GM23338 (cell line): ENCODE data around the gene FZD4. TPM values are rescaled to one million over a fixed set of nuclear protein-coding genes. Genes with fewer than 3 reads are reported as not detected.

Experiments used
- ATAC-seq: fragments of 200-7000 bp; cut with Tn5 transposase; 3 replicates; pipeline ENCODE4 v1.9.1; 2020
- DNase-seq: peaks from one replicate; pipeline ENCODE4 v3.0.0-alpha.2; 2015; ENCODE audit warnings: low spot score
- H2AFZ ChIP-seq: fragments of 200-600 bp; sonication (generic); 2 replicates; pipeline ENCODE4 v1.8.0; 2016; ENCODE audit warnings: antibody characterized with exemption, mild to moderate bottlenecking, moderate library complexity
- H3F3A ChIP-seq: fragments of 200-600 bp; sonication (generic); replicated peaks from 2 replicates; pipeline ENCODE4 v1.8.0; 2017; ENCODE audit warnings: antibody characterized with exemption, mixed run types, low read depth
- H3K27ac ChIP-seq: fragments of 200-600 bp; sonication (generic); 2 replicates; pipeline ENCODE4 v1.6.1; 2016; ENCODE audit warnings: low read depth
- H3K27me3 ChIP-seq: fragments of 200-600 bp; sonication (generic); 2 replicates; pipeline ENCODE4 v1.8.0; 2016; ENCODE audit warnings: mild to moderate bottlenecking, mixed run types, moderate library complexity; ENCODE audit not compliant: insufficient read depth
- H3K36me3 ChIP-seq: fragments of 200-600 bp; sonication (generic); 2 replicates; pipeline ENCODE4 v1.8.0; 2016; ENCODE audit warnings: mild to moderate bottlenecking; ENCODE audit not compliant: insufficient read depth
- H3K4me1 ChIP-seq: fragments of 200-600 bp; sonication (generic); 2 replicates; pipeline ENCODE4 v1.8.0; 2016; ENCODE audit warnings: mild to moderate bottlenecking, moderate library complexity; ENCODE audit not compliant: insufficient read depth
- H3K4me2 ChIP-seq: fragments of 200-600 bp; sonication (generic); 2 replicates; pipeline ENCODE4 v1.7.1; 2017; ENCODE audit warnings: mixed run types
- H3K4me3 ChIP-seq: fragments of 200-600 bp; sonication (generic); 2 replicates; pipeline ENCODE4 v1.6.1; 2016; ENCODE audit warnings: mixed run types
- H3K79me2 ChIP-seq: fragments of 200-600 bp; sonication (generic); replicated peaks from 2 replicates; pipeline ENCODE4 v1.8.0; 2017; ENCODE audit warnings: mild to moderate bottlenecking; ENCODE audit not compliant: insufficient read depth
- H3K9me2 ChIP-seq: fragments of 200-600 bp; sonication (generic); 2 replicates; pipeline ENCODE4 v1.8.0; 2017; ENCODE audit not compliant: insufficient read depth
- H4K20me1 ChIP-seq: fragments of 200-600 bp; sonication (generic); replicated peaks from 2 replicates; pipeline ENCODE4 v1.8.0; 2017; ENCODE audit warnings: mild to moderate bottlenecking; ENCODE audit not compliant: insufficient read depth
- H3K27ac Mint-ChIP-seq: 2 replicates; pipeline ENCODE4 v1.8.0; 2020; ENCODE audit warnings: inconsistent platforms, mild to moderate bottlenecking, moderate library complexity, mixed read lengths
- H3K27me3 Mint-ChIP-seq: 3 replicates; pipeline ENCODE4 v1.8.0; 2022; ENCODE audit warnings: low read depth, mild to moderate bottlenecking, moderate library complexity, mixed read lengths, inconsistent platforms; ENCODE audit not compliant: insufficient read depth, poor library complexity
- H3K36me3 Mint-ChIP-seq: 3 replicates; pipeline ENCODE4 v1.8.0; 2021; ENCODE audit warnings: low read depth, mild to moderate bottlenecking, inconsistent platforms, moderate library complexity, mixed read lengths
- H3K4me1 Mint-ChIP-seq: 3 replicates; pipeline ENCODE4 v1.8.0; 2020; ENCODE audit warnings: mild to moderate bottlenecking, inconsistent platforms, mixed read lengths
- H3K4me3 Mint-ChIP-seq: 3 replicates; pipeline ENCODE4 v1.8.0; 2021; ENCODE audit warnings: moderate library complexity, mild to moderate bottlenecking, inconsistent platforms, mixed read lengths
- H3K9me3 Mint-ChIP-seq: 3 replicates; pipeline ENCODE4 v1.8.0; 2020; ENCODE audit warnings: moderate library complexity, mild to moderate bottlenecking, inconsistent platforms, mixed read lengths
- CREB1 ChIP-seq: fragments of 250-450 bp; sonication (Bioruptor Pico); IDR thresholded peaks from 2 replicates; pipeline ENCODE4 v1.5.0; 2020; ENCODE audit warnings: low read depth, mild to moderate bottlenecking, moderate library complexity
- CTCF ChIP-seq, 2 experiments: fragments of 200-600 bp in 1 of 2; sonication (generic) in 1 of 2; conservative IDR thresholded peaks; 2 replicates each; pipeline versions ENCODE4 v1.5.1 to v1.6.1; 2016 to 2017; ENCODE audit warnings: antibody characterized with exemption in 2 of 2, low read depth in 2 of 2, mild to moderate bottlenecking in 2 of 2, moderate library complexity in 1 of 2
- ETS1 ChIP-seq: IDR thresholded peaks from 2 replicates; pipeline ENCODE4 v1.6.1; 2016; ENCODE audit warnings: antibody characterized with exemption
- EZH2 ChIP-seq: fragments of 200-600 bp; sonication (generic); IDR thresholded peaks from one replicate; pipeline ENCODE4 v1.8.0; 2017; ENCODE audit warnings: antibody characterized with exemption, mild to moderate bottlenecking, low read depth; ENCODE audit not compliant: unreplicated experiment
- EZH2phosphoT487 ChIP-seq: fragments of 200-600 bp; sonication (generic); IDR thresholded peaks from one replicate; pipeline ENCODE4 v1.8.1; 2018; ENCODE audit warnings: antibody characterized with exemption; ENCODE audit not compliant: unreplicated experiment
- JUNB ChIP-seq: IDR thresholded peaks from one replicate; pipeline ENCODE4 v1.6.1; 2016; ENCODE audit warnings: antibody characterized with exemption; ENCODE audit not compliant: unreplicated experiment
- POLR2AphosphoS5 ChIP-seq: IDR thresholded peaks from 2 replicates; pipeline ENCODE4 v1.6.1; 2016; ENCODE audit warnings: antibody characterized with exemption, low read depth
- STAT1 ChIP-seq: IDR thresholded peaks from one replicate; pipeline ENCODE4 v1.6.1; 2016; ENCODE audit warnings: antibody characterized with exemption; ENCODE audit not compliant: unreplicated experiment
- ZNF114 ChIP-seq: fragments of 250-450 bp; sonication (Bioruptor Pico); IDR thresholded peaks from 2 replicates; pipeline ENCODE4 v1.5.0; 2020; ENCODE audit warnings: mild to moderate bottlenecking, moderate library complexity
- ZNF331 ChIP-seq: fragments of 250-450 bp; sonication (Bioruptor Pico); IDR thresholded peaks from 2 replicates; pipeline ENCODE4 v1.5.0; 2020; ENCODE audit warnings: low read depth, mild to moderate bottlenecking, moderate library complexity
- ZNF462 ChIP-seq: fragments of 250-450 bp; sonication (Bioruptor Pico); IDR thresholded peaks from 2 replicates; pipeline ENCODE4 v1.5.0; 2020; ENCODE audit warnings: mild to moderate bottlenecking, moderate library complexity
- polyA plus RNA-seq: library from polyadenylated mRNA; unstranded; fragments of >200 nt; fragmentation: Nextera tagmentation; extraction: Ambion mirVana; gene quantifications from 2 replicates; pipeline ENCODE4 v1.2.1, GENCODE V29; 2016
- total RNA-seq: library from RNA; depleted of rRNA; stranded (reverse); fragments of >200 nt; shearing (Covaris generic); gene quantifications from 2 replicates; pipeline ENCODE4 v1.2.3, GENCODE V29; 2014

FZD4 gene
- total and polyA plus RNA-seq, 2 experiments from 2014 or later: 1.4 to 8.9 TPM

GRCh38 chr11:86941871-86942599, 13.2 kb downstream of the FZD4 start (continued):
- TF ChIP-seq CTCF (conservative IDR thresholded peaks at IDR 0.05; ENCODE audit: low read depth in 2 of 2) (no peak), EZH2 (no peak), POLR2AphosphoS5 (no peak), STAT1 (no peak), JUNB (no peak), ETS1 (no peak), ZNF331 (CRISPR knock-in tag) (no peak), CREB1 (no peak)

GRCh38 chr11:86941077-86941870, 13.9 kb downstream of the FZD4 start:
- H3K4me1 ChIP-seq: peaks cover 23% of the 10 kb centered on the region
- DNase-seq (no peak), ATAC-seq (no peak)
- Mint-ChIP-seq H3K27ac (no peak overlapping the region), H3K36me3 (no peaks in the 10 kb centered on the region), H3K4me3 (no peak overlapping the region; the same call in 2 of the 3 replicates), H3K4me1 (peaks cover 26% of the 10 kb centered on the region), H3K27me3 (no peaks in the 10 kb centered on the region), H3K9me3 (no peaks in the 10 kb centered on the region)
- no peaks in the 10 kb centered on the region for H3K27me3 ChIP-seq
- H3K36me3 ChIP-seq: no peaks in the 10 kb centered on the region
- no peak overlapping the region for H3K27ac ChIP-seq
- no peaks in the 10 kb centered on the region for H4K20me1 ChIP-seq
- 0 out of 2 replicates have a peak, but pooled peaks cover 1% of the 10 kb centered on the region for H3K79me2 ChIP-seq
- no peak for TF ChIP-seq JUNB
- TF ChIP-seq ZNF462 (CRISPR knock-in tag): no peak
- no peak for TF ChIP-seq ZNF114 (CRISPR knock-in tag)
- TF ChIP-seq STAT1: no peak
- no peak for TF ChIP-seq EZH2phosphoT487
- TF ChIP-seq ZNF331 (CRISPR knock-in tag): no peak
- TF ChIP-seq CREB1: no peak
- no peaks in the 10 kb centered on the region for H3K9me2 ChIP-seq
- no peak overlapping the region for H3K4me2 ChIP-seq
- H3K4me3 ChIP-seq: no peak overlapping the region
- no peaks in the 10 kb centered on the region for H3F3A ChIP-seq
- H2AFZ ChIP-seq: no peak overlapping the region
